ENCODE data around the gene DRD2. TPM values are rescaled to one million over a fixed set of nuclear protein-coding genes. Genes with fewer than 3 reads are reported as not detected.

DRD2 gene
- total RNA-seq, 4 donors from 2014 or later: 0.39 to 4.5 (median 1.3) TPM; not detected in 1

DNA sequence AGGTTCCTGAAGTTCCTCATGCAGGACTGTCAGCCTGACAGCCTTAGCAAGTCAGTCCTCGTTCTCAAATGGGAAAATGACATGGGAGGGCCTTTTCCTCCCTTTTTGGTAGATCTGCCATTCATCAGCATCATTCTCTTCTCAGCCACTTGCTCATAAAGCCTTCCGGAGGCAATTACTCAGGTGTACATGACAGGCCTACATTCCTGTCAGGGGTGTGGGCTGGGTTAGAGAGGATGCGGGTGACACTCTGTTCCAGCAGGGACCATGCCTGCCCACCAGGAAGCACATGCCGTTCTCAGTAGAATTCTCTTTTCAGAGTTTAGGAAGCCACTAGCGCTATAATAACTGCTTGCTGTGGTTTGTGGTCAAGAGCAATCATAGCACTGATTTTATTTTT, 111.8 kb downstream of the DRD2 start:
- TF ChIP-seq EP300 (IDR thresholded peaks at IDR 0.05): no peak
- TF ChIP-seq, protein P1, sequence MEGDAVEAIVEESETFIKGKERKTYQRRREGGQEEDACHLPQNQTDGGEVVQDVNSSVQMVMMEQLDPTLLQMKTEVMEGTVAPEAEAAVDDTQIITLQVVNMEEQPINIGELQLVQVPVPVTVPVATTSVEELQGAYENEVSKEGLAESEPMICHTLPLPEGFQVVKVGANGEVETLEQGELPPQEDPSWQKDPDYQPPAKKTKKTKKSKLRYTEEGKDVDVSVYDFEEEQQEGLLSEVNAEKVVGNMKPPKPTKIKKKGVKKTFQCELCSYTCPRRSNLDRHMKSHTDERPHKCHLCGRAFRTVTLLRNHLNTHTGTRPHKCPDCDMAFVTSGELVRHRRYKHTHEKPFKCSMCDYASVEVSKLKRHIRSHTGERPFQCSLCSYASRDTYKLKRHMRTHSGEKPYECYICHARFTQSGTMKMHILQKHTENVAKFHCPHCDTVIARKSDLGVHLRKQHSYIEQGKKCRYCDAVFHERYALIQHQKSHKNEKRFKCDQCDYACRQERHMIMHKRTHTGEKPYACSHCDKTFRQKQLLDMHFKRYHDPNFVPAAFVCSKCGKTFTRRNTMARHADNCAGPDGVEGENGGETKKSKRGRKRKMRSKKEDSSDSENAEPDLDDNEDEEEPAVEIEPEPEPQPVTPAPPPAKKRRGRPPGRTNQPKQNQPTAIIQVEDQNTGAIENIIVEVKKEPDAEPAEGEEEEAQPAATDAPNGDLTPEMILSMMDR (IDR thresholded peaks at IDR 0.05): no peak
- no peak for TF ChIP-seq POLR2A (IDR thresholded peaks at IDR 0.05)
- DNase-seq (ENCODE audit: low spot score in 2 of 2): no peak
- H3K36me3 ChIP-seq: peaks cover 0 to 97% (median 25%) of the 10 kb centered on the region in 3 donors
- H3K9me3 ChIP-seq: no peaks in the 10 kb centered on the region
- no peaks in the 10 kb centered on the region for H3K4me1 ChIP-seq
- H3K27me3 ChIP-seq: no peaks in the 10 kb centered on the region
- no peak overlapping the region for H3K27ac ChIP-seq
- 73 to 78% methylated on average over 5 of the region's 5 CpGs for WGBS, 2 donors
- H3K4me3 ChIP-seq: no peak overlapping the region

Small RNA genes within 50 kb of the gene (small RNA-seq; reads per million reads assigned to genes)
- not detected for gene MIR4301

Other genes with a start within 250 kb of the DRD2 start
- 10 to 100 TPM; 10.2 to 29.7 (median 23.9) TPM for gene TTC12, start 160.8 kb downstream of the DRD2 start, total RNA-seq
- gene ANKK1, start 87.6 kb downstream of the DRD2 start, total RNA-seq: 1 to 10 TPM in 3 of 4 donors, under 1 TPM in 1; 0.30 to 2.1 (median 1.7) TPM
- gene TMPRSS5, start 230.9 kb upstream of the DRD2 start, total RNA-seq: 10 to 100 TPM; 35.0 to 42.2 (median 41.9) TPM